Trophoblast cell (in vitro differentiated cells and primary cell): Measurements from ENCODE around the gene FABP7.

Experiments used
- DNase-seq, 2 donors: peaks; one replicate each; pipeline ENCODE4 v3.0.0-alpha.2; 2016
- H2AFZ ChIP-seq: 2 replicates; pipeline ENCODE4 v1.6.1; 2013; ENCODE audit warnings: low read length, moderate library complexity, mild to moderate bottlenecking; ENCODE audit not compliant: insufficient read depth, poor library complexity
- H2AK5ac ChIP-seq: 2 replicates; pipeline ENCODE4 v1.6.1; 2013; ENCODE audit warnings: mild to moderate bottlenecking, low read length
- H2BK120ac ChIP-seq: 2 replicates; pipeline ENCODE4 v1.6.1; 2013; ENCODE audit warnings: low read length, mild to moderate bottlenecking, moderate library complexity; ENCODE audit not compliant: insufficient read depth, poor library complexity
- H2BK12ac ChIP-seq: 2 replicates; pipeline ENCODE4 v1.6.1; 2013; ENCODE audit warnings: mild to moderate bottlenecking, low read length, moderate library complexity
- H2BK5ac ChIP-seq: 2 replicates; pipeline ENCODE4 v1.6.1; 2013; ENCODE audit warnings: low read length, low read depth, moderate library complexity, mild to moderate bottlenecking; ENCODE audit not compliant: poor library complexity
- H3K14ac ChIP-seq: 2 replicates; pipeline ENCODE4 v1.6.1; 2013; ENCODE audit warnings: mild to moderate bottlenecking, low read length
- H3K18ac ChIP-seq: 2 replicates; pipeline ENCODE4 v1.6.1; 2013; ENCODE audit warnings: mild to moderate bottlenecking, low read length
- H3K23ac ChIP-seq: 2 replicates; pipeline ENCODE4 v1.6.1; 2013; ENCODE audit warnings: low read length
- H3K27ac ChIP-seq: 2 replicates; pipeline ENCODE4 v1.5.1; 2013; ENCODE audit warnings: low read depth, mild to moderate bottlenecking, inconsistent platforms, low read length, moderate library complexity
- H3K27me3 ChIP-seq: 2 replicates; pipeline ENCODE4 v1.6.1; 2013; ENCODE audit warnings: inconsistent platforms, mild to moderate bottlenecking, low read length, moderate library complexity; ENCODE audit not compliant: insufficient read depth
- H3K36me3 ChIP-seq, 2 experiments: 1 replicate in 1 of 2; 2 replicates in 1 of 2; pipeline ENCODE4 v1.6.1; 2013; ENCODE audit warnings: low read length in 2 of 2, mild to moderate bottlenecking in 2 of 2, moderate library complexity in 1 of 2; ENCODE audit not compliant: insufficient read depth in 2 of 2, control insufficient read depth in 1 of 2
- H3K4ac ChIP-seq: 2 replicates; pipeline ENCODE4 v1.6.1; 2013; ENCODE audit warnings: low read depth, mild to moderate bottlenecking, low read length, moderate library complexity
- H3K4me1 ChIP-seq, 2 experiments: 1 replicate in 1 of 2; 2 replicates in 1 of 2; pipeline ENCODE4 v1.6.1; 2013; ENCODE audit warnings: low read length in 2 of 2, mild to moderate bottlenecking in 2 of 2, moderate library complexity in 1 of 2; ENCODE audit not compliant: insufficient read depth in 2 of 2, control insufficient read depth in 1 of 2
- H3K4me2 ChIP-seq: 2 replicates; pipeline ENCODE4 v1.6.1; 2013; ENCODE audit warnings: inconsistent platforms, mild to moderate bottlenecking, low read length, moderate library complexity
- H3K4me3 ChIP-seq: 2 replicates; pipeline ENCODE4 v1.5.1; 2013; ENCODE audit warnings: mild to moderate bottlenecking, low read depth, low read length, inconsistent platforms
- H3K79me1 ChIP-seq: one replicate; pipeline ENCODE4 v1.6.1; 2013; ENCODE audit warnings: low read length
- H3K79me2 ChIP-seq: 2 replicates; pipeline ENCODE4 v1.6.1; 2013; ENCODE audit warnings: low read length, mild to moderate bottlenecking; ENCODE audit not compliant: control insufficient read depth, insufficient read depth, poor library complexity
- H3K9ac ChIP-seq: 2 replicates; pipeline ENCODE4 v1.6.1; 2013; ENCODE audit warnings: mild to moderate bottlenecking, low read length
- H3K9me3 ChIP-seq: 2 replicates; pipeline ENCODE4 v1.6.1; 2013; ENCODE audit warnings: low read depth, mild to moderate bottlenecking, control low read depth, inconsistent platforms, low read length; ENCODE audit not compliant: insufficient read depth
- H4K12ac ChIP-seq: 2 replicates; pipeline ENCODE4 v1.6.1; 2013; ENCODE audit warnings: low read depth, mild to moderate bottlenecking, low read length, moderate library complexity
- H4K8ac ChIP-seq: 2 replicates; pipeline ENCODE4 v1.6.1; 2013; ENCODE audit warnings: low read depth, mild to moderate bottlenecking, low read length, moderate library complexity
- H4K91ac ChIP-seq: one replicate; pipeline ENCODE4 v1.6.1; 2013; ENCODE audit warnings: low read depth, mild to moderate bottlenecking, low read length, moderate library complexity
- WGBS: extraction: QIAGEN DNeasy Blood & Tissue Kit; methylation state at CpG from one replicate; pipeline ENCODE4 v1.1.7; 2013; ENCODE audit warnings: missing lambda C conversion rate; ENCODE audit not compliant: insufficient read length, insufficient coverage; ENCODE audit errors: extremely low coverage; 5-methylcytosine and 5-hydroxymethylcytosine counted together

Gene FABP7

GRCh38 chr6:122829456-122829855 is 49.9 kb downstream of the FABP7 start:
- Histone ChIP-seq H2BK120ac (no peak overlapping the region), H3K27ac (no peak overlapping the region), H3K27me3 (no peaks in the 10 kb centered on the region), H3K79me2 (no peaks in the 10 kb centered on the region), H3K9me3 (no peaks in the 10 kb centered on the region), H3K23ac (no peak overlapping the region), H3K4ac (no peak overlapping the region), H2AFZ (no peak overlapping the region), H4K91ac (no peak overlapping the region), H3K18ac (no peak overlapping the region), H3K4me1 (peaks cover 5 to 7% of the 10 kb centered on the region in 2 experiments), H4K12ac (no peak overlapping the region), H3K9ac (no peak overlapping the region), H3K14ac (no peak overlapping the region), H2AK5ac (no peak overlapping the region), H4K8ac (no peak overlapping the region), H3K4me3 (no peak overlapping the region), H2BK5ac (no peak overlapping the region), H2BK12ac (no peak overlapping the region), H3K36me3 (no peaks in the 10 kb centered on the region), H3K4me2 (no peak overlapping the region), H3K79me1 (peaks cover 6% of the 10 kb centered on the region)
- no peak for DNase-seq
- no CpG with 5 or more reads among the region's 1 CpG for WGBS

GRCh38 chr6:122831511-122831910 is 52.0 kb downstream of the FABP7 start:
- no peak overlapping the region for H3K4me3 ChIP-seq
- no peaks in the 10 kb centered on the region for H3K36me3 ChIP-seq
- H4K12ac ChIP-seq, result no peak overlapping the region
- no peak overlapping the region for H2BK5ac ChIP-seq
- DNase-seq, result peak; percentile 57 to 86
- no peaks in the 10 kb centered on the region for H3K9me3 ChIP-seq
- no peak overlapping the region for H2AFZ ChIP-seq
- H4K8ac ChIP-seq, result no peak overlapping the region
- no peak overlapping the region for H2BK120ac ChIP-seq
- no peak overlapping the region for H3K4ac ChIP-seq
- no peaks in the 10 kb centered on the region for H3K27me3 ChIP-seq
- peaks cover 9% of the 10 kb centered on the region for H3K79me1 ChIP-seq
- H3K27ac ChIP-seq, result no peak overlapping the region
- no peak overlapping the region for H4K91ac ChIP-seq
- H3K23ac ChIP-seq, result no peak overlapping the region
- H3K4me1 ChIP-seq, result peaks cover 5 to 7% of the 10 kb centered on the region in 2 experiments
- H3K14ac ChIP-seq, result no peak overlapping the region
- no peak overlapping the region for H2BK12ac ChIP-seq
- no peak overlapping the region for H3K9ac ChIP-seq
- no peak overlapping the region for H2AK5ac ChIP-seq
- whole genome bisulfite sequencing, result no CpG with 5 or more reads among the region's 1 CpG
- no peak overlapping the region for H3K18ac ChIP-seq
- H3K79me2 ChIP-seq, result no peaks in the 10 kb centered on the region
- H3K4me2 ChIP-seq, result no peak overlapping the region

- no peak overlapping the region for H3K4me3 ChIP-seq
- no peak overlapping the region for H3K18ac ChIP-seq
- no peak overlapping the region for H4K8ac ChIP-seq
- H3K4me2 ChIP-seq, result no peak overlapping the region
- no peak overlapping the region for H4K91ac ChIP-seq
- H3K79me1 ChIP-seq, result peaks cover 10% of the 10 kb centered on the region
- H3K27ac ChIP-seq, result no peak overlapping the region
- no peaks in the 10 kb centered on the region for H3K36me3 ChIP-seq
- WGBS, result no CpG with 5 or more reads among the region's 3 CpGs
- no peak overlapping the region for H3K14ac ChIP-seq
- H3K4ac ChIP-seq, result no peak overlapping the region
- peaks cover 5 to 7% of the 10 kb centered on the region in 2 experiments for H3K4me1 ChIP-seq
- no peak overlapping the region for H2BK120ac ChIP-seq
- no peak overlapping the region for H2AK5ac ChIP-seq
- H2AFZ ChIP-seq, result no peak overlapping the region
- H2BK5ac ChIP-seq, result no peak overlapping the region
- H3K23ac ChIP-seq, result no peak overlapping the region
- H3K9ac ChIP-seq, result no peak overlapping the region
- no peaks in the 10 kb centered on the region for H3K79me2 ChIP-seq
- no peak for DNase-seq
- H4K12ac ChIP-seq, result no peak overlapping the region
- no peak overlapping the region for H2BK12ac ChIP-seq
- H3K27me3 ChIP-seq, result no peaks in the 10 kb centered on the region
- H3K9me3 ChIP-seq, result no peaks in the 10 kb centered on the region
These were observed 52.9 kb downstream of the FABP7 start for GRCh38 chr6:122832459-122832858.

- Histone ChIP-seq H4K8ac (peak overlapping the region; percentile 47), H3K9me3 (no peaks in the 10 kb centered on the region), H3K36me3 (no peaks in the 10 kb centered on the region), H2AK5ac (peak overlapping the region; percentile 79), H3K9ac (no peak overlapping the region), H2AFZ (no peak overlapping the region), H2BK12ac (peak overlapping the region; percentile 64), H3K27ac (no peak overlapping the region), H3K79me2 (no peaks in the 10 kb centered on the region), H4K12ac (no peak overlapping the region), H4K91ac (peak overlapping the region; percentile 55), H3K79me1 (peaks cover 10% of the 10 kb centered on the region), H3K14ac (no peak overlapping the region), H2BK120ac (no peak overlapping the region), H3K4ac (no peak overlapping the region), H3K27me3 (no peaks in the 10 kb centered on the region), H3K23ac (no peak overlapping the region), H3K18ac (peak overlapping the region; percentile 59), H2BK5ac (peak overlapping the region; percentile 82), H3K4me2 (no peak overlapping the region), H3K4me1 (peaks cover 5 to 7% of the 10 kb centered on the region in 2 experiments), H3K4me3 (no peak overlapping the region)
- no peak for DNase-seq
- WGBS, result no CpG with 5 or more reads among the region's 7 CpGs
These were observed 53.5 kb downstream of the FABP7 start for GRCh38 chr6:122833021-122833491.
